ENCODE measurements around the gene SCAMP3.
A peak's percentile ranks its signal among the peaks of the same experiment; 100 is the strongest.
"Not testable (repeated sequence)": the region's sequence is repeated elsewhere in the genome, so short reads cannot be mapped to it uniquely, and the experiment has no call there.

SCAMP3 gene

DNA sequence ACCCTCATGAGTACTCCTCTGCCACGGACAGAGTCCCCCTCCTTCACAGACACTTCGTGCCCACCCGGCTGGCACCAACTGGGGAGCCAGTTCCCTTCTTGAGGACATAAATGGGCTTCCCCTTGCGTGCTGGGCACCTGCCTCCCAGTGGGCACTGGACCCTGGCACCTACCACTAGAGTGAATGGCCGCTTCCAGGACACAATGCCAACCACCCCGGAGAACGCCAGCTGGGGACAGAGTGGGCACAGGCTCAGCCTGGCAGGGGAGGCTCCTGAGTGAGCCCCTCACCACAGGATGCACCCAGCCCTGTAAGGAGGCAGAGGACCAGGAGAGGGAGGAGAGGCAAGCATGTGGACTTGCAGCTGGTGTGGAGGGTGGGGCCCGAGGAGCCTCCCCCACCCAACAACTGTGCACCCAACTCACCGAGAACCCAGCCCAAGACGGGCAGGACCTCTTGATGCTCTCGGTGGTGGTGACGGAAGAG is 7.9 kb downstream of the SCAMP3 start:
- DNase-seq: no peak

DNA sequence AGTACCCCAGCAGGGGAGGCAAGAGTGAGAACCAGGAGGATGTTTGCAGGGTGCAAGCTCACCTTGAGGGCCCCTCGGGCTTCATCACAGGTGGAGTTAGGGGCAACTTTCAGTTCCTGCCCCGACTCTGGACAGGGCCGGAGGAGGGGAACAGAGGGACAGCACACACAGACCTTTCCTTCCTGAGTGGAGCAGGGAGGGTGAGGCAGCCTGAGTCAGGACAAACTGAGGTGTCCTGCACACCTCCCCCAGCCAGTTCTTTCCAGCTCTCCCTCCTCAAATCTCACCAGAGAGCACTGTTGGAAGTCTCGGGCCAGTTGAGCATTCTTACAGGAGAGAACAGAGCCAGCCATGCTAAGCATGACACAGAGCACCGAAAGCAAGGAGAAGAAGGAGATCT is 8.4 kb downstream of the SCAMP3 start:
- DNase-seq: no peak

- DNase-seq: no peak
Observed at GRCh38 chr1:155253208-155253607, 9.0 kb downstream of the SCAMP3 start.

DNA sequence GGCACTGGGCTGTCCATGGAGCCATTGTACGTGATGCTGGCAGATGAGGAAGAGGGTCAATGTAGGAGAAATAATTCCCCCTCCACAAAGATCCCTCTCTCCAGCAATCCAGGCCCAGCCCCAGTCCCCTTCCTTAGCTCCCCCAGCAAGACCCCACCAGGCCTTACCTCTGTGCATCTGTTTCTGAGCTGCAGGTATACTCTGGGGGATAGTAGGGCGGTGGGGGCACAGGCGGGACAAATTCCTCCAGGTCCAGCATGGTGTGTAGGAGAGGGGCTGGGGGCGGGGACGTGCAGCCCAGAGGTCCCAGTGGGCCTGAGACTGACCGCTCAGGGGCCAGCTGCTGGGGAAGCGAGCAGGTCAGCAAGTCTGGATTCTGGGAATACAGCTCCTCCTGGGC is 10.6 kb downstream of the SCAMP3 start:
- no peak for DNase-seq

DNA sequence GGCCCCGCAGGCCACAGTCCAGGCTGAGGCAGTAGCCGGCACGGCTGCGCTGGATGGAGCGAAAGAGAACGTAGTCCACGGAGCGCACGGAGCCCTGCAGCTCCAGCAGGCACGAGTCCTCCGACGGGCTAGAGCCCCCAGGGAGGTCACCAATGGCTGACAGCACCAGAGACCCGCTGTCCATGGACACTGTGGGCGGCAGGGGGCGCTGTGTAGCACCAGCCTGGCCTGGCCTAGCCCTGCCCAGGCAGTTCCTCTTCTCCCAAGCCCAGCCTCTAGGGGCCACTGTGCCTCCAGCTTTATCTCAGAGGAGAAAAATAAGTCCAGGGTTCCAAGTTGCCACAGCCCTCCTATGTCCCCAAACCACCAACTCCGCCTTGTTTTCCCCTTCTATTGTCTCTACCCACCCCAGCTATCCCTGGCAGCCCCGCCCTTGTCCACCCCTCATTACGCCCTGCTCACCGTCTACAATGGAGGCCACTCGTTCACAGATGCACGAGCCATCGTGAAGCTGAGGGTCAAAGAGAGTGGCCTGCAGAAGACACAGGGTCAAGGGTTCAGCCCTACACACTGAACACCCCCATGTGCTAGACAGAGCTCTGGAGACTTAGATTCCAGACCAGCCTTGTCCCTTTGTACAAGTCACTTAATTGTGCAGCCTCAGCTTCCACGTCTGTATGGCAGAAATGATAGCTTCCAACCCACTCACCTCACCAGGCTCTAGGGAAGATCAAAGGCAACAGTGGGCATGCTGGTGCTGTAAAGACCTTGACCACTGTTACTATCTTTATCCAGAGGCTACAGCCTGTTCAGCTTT is 11.3 kb downstream of the SCAMP3 start:
- DNase-seq: peak; percentile 90

DNA sequence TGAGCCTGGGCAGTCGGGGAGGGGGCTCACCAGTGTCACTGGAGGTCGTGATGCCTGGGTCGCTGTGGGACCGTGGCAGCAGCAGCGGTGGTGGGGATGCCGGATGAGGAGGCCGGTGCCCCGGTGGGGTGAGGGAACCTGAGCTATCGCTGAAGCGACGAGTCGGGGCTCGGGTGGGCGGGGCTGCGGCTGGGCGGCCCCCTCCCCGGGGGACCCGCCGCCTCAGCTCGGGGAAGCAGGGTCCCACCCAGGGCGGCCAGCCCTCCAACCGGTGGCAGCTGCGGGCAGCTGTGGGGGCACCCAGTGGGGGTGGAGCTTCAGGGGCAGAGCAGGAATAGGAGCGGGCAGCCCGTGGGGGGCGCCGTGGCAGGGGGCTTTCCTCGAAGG is 11.9 kb downstream of the SCAMP3 start:
- no peak for DNase-seq

DNA sequence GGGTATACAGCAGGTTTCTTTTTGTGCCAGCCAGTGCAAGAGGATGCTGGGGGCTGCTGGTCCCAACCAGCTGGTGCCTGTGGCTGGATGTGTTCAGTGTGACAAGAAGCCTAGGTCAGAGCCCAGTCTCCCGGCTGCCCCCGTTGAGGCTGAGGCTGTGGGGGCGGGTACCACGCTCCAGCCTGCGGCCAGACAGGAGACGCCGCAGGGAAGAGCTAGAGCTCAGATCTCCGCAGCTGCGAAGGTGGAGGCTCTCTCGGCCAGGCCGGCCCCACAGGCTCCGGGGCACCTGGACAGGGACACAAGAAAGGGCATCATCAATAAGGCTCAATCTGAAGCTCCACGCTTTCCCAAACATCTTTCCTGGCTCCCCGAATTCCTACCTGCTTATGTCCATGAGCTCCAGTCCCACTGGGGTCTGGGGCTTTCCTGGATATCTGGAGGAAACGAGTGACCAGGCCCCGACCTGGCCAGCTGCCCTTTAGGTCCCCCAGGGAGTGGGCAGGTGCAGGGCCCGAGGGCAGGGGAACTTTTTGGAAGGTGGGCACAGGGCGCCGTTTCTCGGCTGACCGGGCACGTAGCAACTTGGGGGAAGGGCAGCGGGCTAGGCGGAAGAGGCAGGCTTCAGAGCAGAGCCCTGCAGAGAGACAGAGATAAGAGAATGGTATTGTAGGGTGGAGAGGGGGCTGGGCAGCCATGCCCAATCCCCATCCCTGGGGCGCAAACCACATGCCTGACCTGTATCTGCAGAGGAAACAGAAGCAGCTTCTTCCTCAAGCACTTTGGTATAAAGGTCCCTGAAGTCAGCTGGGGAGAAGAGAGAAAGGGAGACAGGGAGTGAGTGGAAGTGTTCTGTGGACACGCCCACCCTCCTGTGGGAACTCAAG is 14.2 kb downstream of the SCAMP3 start:
- DNase-seq: no peak

- not testable (repeated sequence) for DNase-seq
Observed at GRCh38 chr1:155246796-155247195, 15.4 kb downstream of the SCAMP3 start.

GRCh38 chr1:155245163-155245524 is 17.0 kb downstream of the SCAMP3 start:
- DNase-seq: no peak

- DNase-seq: peak; percentile 100
Observed at GRCh38 chr1:155244368-155245162, 17.6 kb downstream of the SCAMP3 start.

GRCh38 chr1:155242805-155243358 is 19.3 kb downstream of the SCAMP3 start:
- no peak for DNase-seq

- no peak for DNase-seq
Observed at GRCh38 chr1:155241841-155242264, 20.3 kb downstream of the SCAMP3 start.

GRCh38 chr1:155241069-155241679 is 21.0 kb downstream of the SCAMP3 start:
- DNase-seq: peak; percentile 66

GRCh38 chr1:155236451-155236850 is 25.7 kb downstream of the SCAMP3 start:
- no peak for DNase-seq

GRCh38 chr1:155235375-155235774 is 26.8 kb downstream of the SCAMP3 start:
- not testable (repeated sequence) for DNase-seq

GRCh38 chr1:155233502-155233901 is 28.7 kb downstream of the SCAMP3 start:
- DNase-seq: not testable (repeated sequence)

DNA sequence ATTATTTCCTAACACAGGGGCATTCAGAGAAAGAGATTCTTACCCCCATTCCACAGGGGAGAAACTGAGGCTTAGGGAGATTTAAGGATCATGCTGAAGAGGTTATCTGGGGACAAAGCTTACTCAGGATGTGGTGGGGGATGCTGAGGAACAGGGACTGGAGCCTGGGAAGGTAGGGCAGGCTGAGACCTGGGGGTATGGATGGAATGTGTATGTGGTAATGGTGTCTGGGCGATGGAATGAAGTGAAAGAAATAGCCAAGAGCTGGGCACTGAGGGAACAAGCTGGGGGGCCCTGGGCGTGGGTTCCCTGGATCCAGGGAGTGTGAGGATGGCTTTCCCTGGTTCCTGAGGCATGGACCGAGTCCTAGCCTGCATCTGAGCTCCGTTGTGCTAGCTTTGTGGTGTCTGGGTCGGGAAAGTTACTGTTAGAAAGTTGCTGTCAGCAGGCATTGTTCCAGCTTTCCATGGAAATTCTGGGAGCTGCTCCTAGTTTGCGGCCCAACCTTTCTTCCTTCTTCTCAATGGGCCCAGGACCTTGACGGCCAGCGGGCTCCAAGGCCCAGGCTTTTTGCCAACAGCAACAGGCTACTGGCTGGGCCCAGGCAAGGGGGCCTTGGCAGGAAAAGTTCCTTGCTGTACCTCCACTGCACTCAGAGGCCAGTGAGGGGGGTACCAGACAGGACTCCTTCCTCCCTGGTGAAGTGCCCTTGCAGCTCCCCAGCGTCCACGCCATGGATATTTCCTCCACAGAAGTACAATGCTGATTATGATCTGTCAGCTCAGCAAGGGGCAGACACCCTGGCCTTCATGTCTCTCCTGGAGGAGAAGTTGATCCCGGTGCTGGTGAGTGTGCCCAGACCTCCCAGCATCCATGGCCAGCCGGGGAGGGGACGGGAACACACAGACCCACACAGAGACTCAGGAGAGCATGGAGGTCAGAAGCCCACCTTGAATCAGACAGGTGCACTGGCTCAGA is 29.9 kb downstream of the SCAMP3 start:
- not testable (repeated sequence) for DNase-seq

DNA sequence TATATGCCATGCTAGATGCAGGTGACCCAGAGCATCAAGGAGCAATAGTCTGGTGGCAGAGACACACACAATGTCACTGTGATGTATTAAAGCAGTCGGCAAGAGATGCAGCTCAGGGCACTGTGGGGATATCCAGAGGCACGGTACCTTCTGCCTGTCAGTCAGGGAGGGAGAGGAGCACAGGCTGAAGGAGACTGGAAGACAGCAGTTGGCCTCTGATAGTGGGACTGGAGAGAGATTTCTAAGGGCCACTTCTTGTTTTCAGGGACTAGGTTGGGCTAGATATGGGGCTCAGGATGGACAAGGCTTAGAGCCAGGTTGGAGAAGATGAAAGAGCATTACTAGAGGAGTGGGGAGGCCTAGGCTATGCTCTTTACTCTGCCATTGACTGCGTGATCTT is 30.9 kb downstream of the SCAMP3 start:
- DNase-seq: not testable (repeated sequence)

DNA sequence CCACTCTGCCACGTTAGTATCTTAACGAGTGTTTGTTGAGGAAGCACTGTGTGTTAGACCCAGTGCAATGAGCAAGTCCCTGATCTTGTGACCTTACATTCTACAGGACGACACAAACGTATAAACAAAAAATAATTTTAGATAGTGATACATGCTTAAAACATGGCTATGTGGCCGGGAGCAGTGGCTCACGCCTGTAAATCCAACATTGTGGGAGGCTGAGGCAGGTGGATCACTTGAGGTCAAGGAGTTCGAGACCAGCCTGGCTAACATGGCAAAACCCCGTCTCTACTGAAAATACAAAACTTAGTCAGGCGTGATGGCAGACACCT is 34.1 kb downstream of the SCAMP3 start:
- DNase-seq: no peak

GRCh38 chr1:155227261-155228095 is 34.7 kb downstream of the SCAMP3 start:
- DNase-seq: peak; percentile 99

All from COR-L47 (cell line).